Activated CD4-positive, alpha-beta T cell treated with anti-CD3 and anti-CD28 coated beads, Interleukin-2, amount 10 ng/mL, durations not matched to agents 7 days and 5 days (primary cell): ENCODE results near the gene SLCO4A1. TPM values are rescaled to one million over a fixed set of nuclear protein-coding genes. Genes with fewer than 3 reads are reported as not detected.

Experiments used
- CTCF ChIA-PET: fragments of 350-600 bp; sonication (Branson Sonifier 250); formaldehyde crosslinking; loops from one replicate; lab custom pipeline; 2021; ENCODE audit warnings: antibody characterized with exemption; lab: Charles Lee
- POLR2A ChIA-PET: fragments of 350-600 bp; sonication (Branson Sonifier 250); formaldehyde crosslinking; loops from one replicate; lab custom pipeline; 2021; ENCODE audit warnings: antibody characterized with exemption; lab: Charles Lee
- DNase-seq: peaks from one replicate; pipeline ENCODE4 v3.0.0-alpha.2; 2020
- H3K27ac Mint-ChIP-seq: one replicate; pipeline ENCODE4 v1.8.0; 2021; ENCODE audit warnings: mild to moderate bottlenecking, moderate library complexity, mixed read lengths
- H3K27me3 Mint-ChIP-seq: one replicate; pipeline ENCODE4 v1.8.0; 2021; ENCODE audit warnings: mixed read lengths
- H3K36me3 Mint-ChIP-seq: one replicate; pipeline ENCODE4 v1.8.0; 2021; ENCODE audit warnings: low read depth, mixed read lengths
- H3K4me1 Mint-ChIP-seq: one replicate; pipeline ENCODE4 v1.8.0; 2021; ENCODE audit warnings: mixed read lengths
- H3K4me3 Mint-ChIP-seq: one replicate; pipeline ENCODE4 v1.8.0; 2021; ENCODE audit warnings: mild to moderate bottlenecking, moderate library complexity, mixed read lengths
- H3K9me3 Mint-ChIP-seq: one replicate; pipeline ENCODE4 v1.8.0; 2021; ENCODE audit warnings: mixed read lengths
- total RNA-seq, 2 experiments: library from RNA; stranded (reverse); gene quantifications; one replicate each; pipeline ENCODE4 v1.2.3, GENCODE V29; 2021

SLCO4A1 gene
- total RNA-seq, 2 experiments from 2014 or later, result 54.2 to 55.2 TPM

- no peaks in the 10 kb centered on the region for H3K9me3 Mint-ChIP-seq
- ChIA-PET CTCF (no interaction called here), POLR2A (no interaction called here)
- H3K4me3 Mint-ChIP-seq, result no peak overlapping the region
- H3K36me3 Mint-ChIP-seq, result no peaks in the 10 kb centered on the region
- H3K4me1 Mint-ChIP-seq, result peaks cover 25% of the 10 kb centered on the region
- no peak overlapping the region for H3K27ac Mint-ChIP-seq
- DNase-seq, result no peak
- H3K27me3 Mint-ChIP-seq, result peaks cover 42% of the 10 kb centered on the region
Observed at GRCh38 chr20:62711703-62712101, 69.4 kb downstream of the SLCO4A1 start.

GRCh38 chr20:62712606-62713005 is 70.3 kb downstream of the SLCO4A1 start:
- H3K9me3 Mint-ChIP-seq, result no peaks in the 10 kb centered on the region
- peaks cover 28% of the 10 kb centered on the region for H3K4me1 Mint-ChIP-seq
- peaks cover 36% of the 10 kb centered on the region for H3K27me3 Mint-ChIP-seq
- no peak overlapping the region for H3K27ac Mint-ChIP-seq
- no peak overlapping the region for H3K4me3 Mint-ChIP-seq
- DNase-seq, result no peak
- POLR2A ChIA-PET, result no interaction called here
- CTCF ChIA-PET, result no interaction called here
- peaks cover under 1% of the 10 kb centered on the region for H3K36me3 Mint-ChIP-seq

GRCh38 chr20:62714006-62714405 is 71.7 kb downstream of the SLCO4A1 start:
- peaks cover 3% of the 10 kb centered on the region for H3K9me3 Mint-ChIP-seq
- H3K36me3 Mint-ChIP-seq, result peaks cover 2% of the 10 kb centered on the region
- ChIA-PET CTCF (interaction anchor here (0.8 kb wide), 1 partner anchor 214 kb away, joined by 3 read pairs; no protein-coding TSS in a partner anchor), POLR2A (no interaction called here)
- H3K27me3 Mint-ChIP-seq, result peaks cover 39% of the 10 kb centered on the region
- DNase-seq, result no peak
- no peak overlapping the region for H3K27ac Mint-ChIP-seq
- H3K4me3 Mint-ChIP-seq, result no peak overlapping the region
- H3K4me1 Mint-ChIP-seq, result peaks cover 22% of the 10 kb centered on the region

GRCh38 chr20:62714799-62715198 is 72.5 kb downstream of the SLCO4A1 start:
- no peak for DNase-seq
- Mint-ChIP-seq H3K27me3 (peaks cover 42% of the 10 kb centered on the region), H3K4me1 (peaks cover 22% of the 10 kb centered on the region), H3K4me3 (no peak overlapping the region), H3K27ac (no peak overlapping the region), H3K9me3 (peaks cover 11% of the 10 kb centered on the region), H3K36me3 (peaks cover 6% of the 10 kb centered on the region)
- POLR2A ChIA-PET, result no interaction called here
- CTCF ChIA-PET, result interaction anchor here (0.8 kb wide), 1 partner anchor 215 kb away, joined by 3 read pairs; no protein-coding TSS in a partner anchor

- Mint-ChIP-seq H3K4me1 (peaks cover 22% of the 10 kb centered on the region), H3K36me3 (peaks cover 9% of the 10 kb centered on the region), H3K4me3 (no peak overlapping the region), H3K27me3 (peaks cover 38% of the 10 kb centered on the region), H3K27ac (peak overlapping the region; percentile 41), H3K9me3 (peaks cover 12% of the 10 kb centered on the region)
- ChIA-PET POLR2A (no interaction called here), CTCF (no interaction called here)
- no peak for DNase-seq
Observed at GRCh38 chr20:62715201-62715600, 72.9 kb downstream of the SLCO4A1 start.

GRCh38 chr20:62716198-62716940 is 74.1 kb downstream of the SLCO4A1 start:
- DNase-seq, result peak; percentile 50
- POLR2A ChIA-PET, result no interaction called here
- H3K27ac Mint-ChIP-seq, result peak overlapping the region; percentile 78

GRCh38 chr20:62716941-62717310 is 74.6 kb downstream of the SLCO4A1 start:
- CTCF ChIA-PET, result no interaction called here
- peaks cover 23% of the 10 kb centered on the region for H3K9me3 Mint-ChIP-seq
- peaks cover 20% of the 10 kb centered on the region for H3K36me3 Mint-ChIP-seq
- H3K4me3 Mint-ChIP-seq, result no peak overlapping the region
- peak overlapping the region; percentile 78 for H3K27ac Mint-ChIP-seq
- POLR2A ChIA-PET, result no interaction called here
- no peak for DNase-seq
- peaks cover 37% of the 10 kb centered on the region for H3K27me3 Mint-ChIP-seq
- peaks cover 27% of the 10 kb centered on the region for H3K4me1 Mint-ChIP-seq

More at GRCh38 chr20:62716198-62716940, 74.1 kb downstream of the SLCO4A1 start:
- Mint-ChIP-seq H3K9me3 (peaks cover 18% of the 10 kb centered on the region), H3K27me3 (peaks cover 35% of the 10 kb centered on the region), H3K36me3 (peaks cover 14% of the 10 kb centered on the region), H3K4me1 (peaks cover 24% of the 10 kb centered on the region), H3K4me3 (peak overlapping the region; percentile 21)
- CTCF ChIA-PET, result interaction anchor here (0.6 kb wide), 1 partner anchor 14 kb away, joined by 6 read pairs; no protein-coding TSS in a partner anchor

GRCh38 chr20:62717933-62718332 is 75.6 kb downstream of the SLCO4A1 start:
- Mint-ChIP-seq H3K4me1 (peaks cover 29% of the 10 kb centered on the region), H3K9me3 (peaks cover 24% of the 10 kb centered on the region), H3K4me3 (no peak overlapping the region), H3K27me3 (peaks cover 42% of the 10 kb centered on the region), H3K27ac (no peak overlapping the region), H3K36me3 (peaks cover 21% of the 10 kb centered on the region)
- ChIA-PET CTCF (no interaction called here), POLR2A (no interaction called here)
- no peak for DNase-seq

- CTCF ChIA-PET, result interaction anchor here (1.2 kb wide), 1 partner anchor 45 kb away, joined by 3 read pairs; no protein-coding TSS in a partner anchor
- Mint-ChIP-seq H3K4me1 (peaks cover 29% of the 10 kb centered on the region), H3K4me3 (no peak overlapping the region), H3K36me3 (peaks cover 21% of the 10 kb centered on the region), H3K27me3 (peaks cover 37% of the 10 kb centered on the region), H3K27ac (no peak overlapping the region), H3K9me3 (peaks cover 24% of the 10 kb centered on the region)
- POLR2A ChIA-PET, result no interaction called here
- no peak for DNase-seq
Observed at GRCh38 chr20:62718546-62718945, 76.2 kb downstream of the SLCO4A1 start.

- Mint-ChIP-seq H3K4me3 (no peak overlapping the region), H3K27me3 (peaks cover 33% of the 10 kb centered on the region), H3K36me3 (peaks cover 21% of the 10 kb centered on the region), H3K4me1 (peaks cover 28% of the 10 kb centered on the region), H3K27ac (no peak overlapping the region), H3K9me3 (peaks cover 24% of the 10 kb centered on the region)
- no peak for DNase-seq
- POLR2A ChIA-PET, result no interaction called here
- CTCF ChIA-PET, result interaction anchor here (1.2 kb wide), 1 partner anchor 46 kb away, joined by 3 read pairs; no protein-coding TSS in a partner anchor
Observed at GRCh38 chr20:62719250-62719935, 77.1 kb downstream of the SLCO4A1 start.

Other genes starting within 250 kb of the SLCO4A1 start
- 10 to 100 TPM; 19.1 to 22.5 TPM for gene CABLES2, start 235.2 kb upstream of the SLCO4A1 start, total RNA-seq
- not detected for gene RBBP8NL, start 215.0 kb upstream of the SLCO4A1 start, total RNA-seq
- not detected for gene GATA5, start 166.5 kb upstream of the SLCO4A1 start, total RNA-seq
- gene NTSR1, start 66.3 kb downstream of the SLCO4A1 start, total RNA-seq, result 1 to 10 TPM in 1 of 2 experiments, under 1 TPM in 1; 0.94 to 1.5 TPM
- 10 to 100 TPM; 14.4 to 14.5 TPM for gene MRGBP, start 154.0 kb downstream of the SLCO4A1 start, total RNA-seq
- gene OGFR, start 162.3 kb downstream of the SLCO4A1 start, total RNA-seq, result 10 to 100 TPM; 82.4 to 84.9 TPM
- gene COL9A3, start 174.5 kb downstream of the SLCO4A1 start, total RNA-seq, result not detected
- 1 to 10 TPM; 7.9 to 8.4 TPM for gene TCFL5, start 219.3 kb downstream of the SLCO4A1 start, total RNA-seq